Mesenchymal stem cell (in vitro differentiated cells and primary cell): ENCODE results near the gene KIF25.
A peak's percentile ranks its signal among the peaks of the same experiment; 100 is the strongest.

Source experiments
- DNase-seq: peaks from one replicate; pipeline ENCODE4 v3.0.0-alpha.2; 2013
- H2AFZ ChIP-seq: one replicate; pipeline ENCODE4 v1.6.1; 2013; ENCODE audit warnings: low read depth, mild to moderate bottlenecking, control low read depth, inconsistent platforms, low read length, moderate library complexity
- H2AK5ac ChIP-seq: 2 replicates; pipeline ENCODE4 v1.6.1; 2013; ENCODE audit warnings: low read length, moderate library complexity, mild to moderate bottlenecking, inconsistent platforms; ENCODE audit not compliant: severe bottlenecking
- H2BK120ac ChIP-seq: one replicate; pipeline ENCODE4 v1.6.1; 2013; ENCODE audit warnings: low read depth, mild to moderate bottlenecking, inconsistent platforms, low read length, moderate library complexity
- H2BK12ac ChIP-seq, 2 experiments: one replicate each; pipeline ENCODE4 v1.6.1; 2013; ENCODE audit warnings: inconsistent platforms in 2 of 2, low read length in 2 of 2, mild to moderate bottlenecking in 2 of 2, moderate library complexity in 2 of 2, control low read depth in 1 of 2
- H2BK15ac ChIP-seq: one replicate; pipeline ENCODE4 v1.6.1; 2013; ENCODE audit warnings: mild to moderate bottlenecking, low read depth, inconsistent platforms; ENCODE audit not compliant: poor library complexity, severe bottlenecking
- H2BK5ac ChIP-seq: 2 replicates; pipeline ENCODE4 v1.6.1; 2013; ENCODE audit warnings: low read depth, mild to moderate bottlenecking, low read length, control low read depth, inconsistent platforms; ENCODE audit not compliant: poor library complexity, severe bottlenecking
- H3K14ac ChIP-seq, 2 experiments: one replicate each; pipeline ENCODE4 v1.6.1; 2013; ENCODE audit warnings: inconsistent platforms in 2 of 2, low read length in 2 of 2, control low read depth in 1 of 2, mild to moderate bottlenecking in 1 of 2, moderate library complexity in 1 of 2
- H3K18ac ChIP-seq, 2 experiments: one replicate each; pipeline ENCODE4 v1.6.1; 2013; ENCODE audit warnings: inconsistent platforms in 2 of 2, low read length in 2 of 2, control low read depth in 1 of 2, low read depth in 1 of 2, mild to moderate bottlenecking in 1 of 2
- H3K23ac ChIP-seq, 2 experiments: one replicate each; pipeline ENCODE4 v1.6.1; 2013; ENCODE audit warnings: inconsistent platforms in 2 of 2, low read length in 2 of 2, mild to moderate bottlenecking in 2 of 2, moderate library complexity in 2 of 2, control low read depth in 1 of 2
- H3K27ac ChIP-seq: 2 replicates; pipeline ENCODE4 v1.5.1; 2013; ENCODE audit warnings: mild to moderate bottlenecking, moderate library complexity, low read length, control low read depth, inconsistent platforms; ENCODE audit not compliant: poor library complexity, severe bottlenecking
- H3K27me3 ChIP-seq, 2 experiments: 2 replicates each; pipeline versions ENCODE4 v1.6.1 to v1.7.0; 2013; ENCODE audit warnings: low read length in 2 of 2, mild to moderate bottlenecking in 2 of 2, moderate library complexity in 2 of 2, control low read depth in 1 of 2, inconsistent platforms in 1 of 2; ENCODE audit not compliant: control insufficient read depth in 1 of 2, insufficient read depth in 1 of 2
- H3K36me3 ChIP-seq, 2 experiments: 2 replicates each; pipeline versions ENCODE4 v1.6.1 to v1.7.0; 2013; ENCODE audit warnings: low read length in 2 of 2, control low read depth in 1 of 2, inconsistent platforms in 1 of 2, low read depth in 1 of 2, mild to moderate bottlenecking in 1 of 2; ENCODE audit not compliant: insufficient read depth in 2 of 2, control insufficient read depth in 1 of 2
- H3K4ac ChIP-seq, 2 experiments: one replicate each; pipeline ENCODE4 v1.6.1; 2013; ENCODE audit warnings: inconsistent platforms in 2 of 2, low read length in 2 of 2, mild to moderate bottlenecking in 2 of 2, moderate library complexity in 2 of 2, control low read depth in 1 of 2, low read depth in 1 of 2
- H3K4me1 ChIP-seq: 2 replicates; pipeline ENCODE4 v1.6.1; 2013; ENCODE audit warnings: low read depth, low read length, control low read depth; ENCODE audit not compliant: control insufficient read depth, insufficient read depth
- H3K4me2 ChIP-seq: 2 replicates; pipeline ENCODE4 v1.6.1; 2013; ENCODE audit warnings: low read length, mild to moderate bottlenecking, inconsistent platforms; ENCODE audit not compliant: poor library complexity, severe bottlenecking
- H3K4me3 ChIP-seq, 2 experiments: 2 replicates each; pipeline versions ENCODE4 v1.5.1 to v1.7.0; 2013; ENCODE audit warnings: low read length in 2 of 2, mild to moderate bottlenecking in 2 of 2, control low read depth in 1 of 2, low read depth in 1 of 2; ENCODE audit not compliant: insufficient read depth in 1 of 2
- H3K79me1 ChIP-seq: replicated peaks from 2 replicates; pipeline ENCODE4 v1.6.1; 2013; ENCODE audit warnings: mild to moderate bottlenecking, control low read depth, low read length, inconsistent platforms; ENCODE audit not compliant: poor library complexity, severe bottlenecking
- H3K9ac ChIP-seq: 2 replicates; pipeline ENCODE4 v1.7.0; 2013; ENCODE audit warnings: mild to moderate bottlenecking, low read length, moderate library complexity
- H3K9me3 ChIP-seq: 2 replicates; pipeline ENCODE4 v1.7.0; 2013; ENCODE audit warnings: mild to moderate bottlenecking, low read length; ENCODE audit not compliant: control insufficient read depth
- H4K8ac ChIP-seq: one replicate; pipeline ENCODE4 v1.6.1; 2013; ENCODE audit warnings: inconsistent platforms, mild to moderate bottlenecking, low read length, moderate library complexity
- H4K91ac ChIP-seq: one replicate; pipeline ENCODE4 v1.6.1; 2013; ENCODE audit warnings: mild to moderate bottlenecking, low read length, inconsistent platforms
- WGBS: methylation state at CpG from one replicate; pipeline ENCODE4 v1.1.7; 2013; ENCODE audit warnings: mixed read lengths; 5-methylcytosine and 5-hydroxymethylcytosine counted together

Gene KIF25

DNA sequence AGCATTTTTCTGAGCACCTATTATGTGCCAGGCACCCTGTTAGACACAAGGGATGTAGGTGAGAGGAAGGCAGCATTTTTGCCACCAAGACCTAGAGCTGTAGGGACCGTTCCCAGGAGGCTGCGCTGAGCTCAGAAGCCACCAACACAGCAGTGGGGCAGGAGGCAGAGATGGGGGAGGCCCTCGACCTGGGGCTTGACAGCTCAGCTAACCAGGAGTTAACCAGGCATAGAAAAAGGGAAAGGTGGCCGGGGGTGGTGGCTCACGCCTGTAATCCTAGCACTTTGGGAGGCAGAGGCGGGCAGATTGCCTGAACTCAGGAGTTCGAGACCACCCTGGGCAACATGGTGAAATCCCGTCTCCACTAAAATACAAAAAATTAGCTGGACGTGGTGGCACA is 29.5 kb downstream of the KIF25 start:
- Histone ChIP-seq H3K27ac (no peak overlapping the region), H3K4me1 (peaks cover 3% of the 10 kb centered on the region), H4K8ac (no peak overlapping the region), H2BK12ac (peak overlapping the region in 1 of 2 experiments; percentile 27), H3K79me1 (no peaks in the 10 kb centered on the region), H2AK5ac (no peak overlapping the region), H2AFZ (no peak overlapping the region), H3K4ac (no peak overlapping the region), H3K27me3 (peaks cover 0 to 4% of the 10 kb centered on the region in 2 experiments), H2BK5ac (no peak overlapping the region), H3K4me2 (no peak overlapping the region), H3K36me3 (no peaks in the 10 kb centered on the region), H2BK120ac (no peak overlapping the region), H4K91ac (no peak overlapping the region), H2BK15ac (peak overlapping the region; percentile 30), H3K14ac (no peak overlapping the region), H3K4me3 (no peak overlapping the region), H3K9me3 (no peaks in the 10 kb centered on the region), H3K9ac (no peak overlapping the region), H3K18ac (peak overlapping the region in 1 of 2 experiments; percentile 52), H3K23ac (no peak overlapping the region)
- 96% methylated on average over 9 of the region's 9 CpGs for WGBS
- no peak for DNase-seq

DNA sequence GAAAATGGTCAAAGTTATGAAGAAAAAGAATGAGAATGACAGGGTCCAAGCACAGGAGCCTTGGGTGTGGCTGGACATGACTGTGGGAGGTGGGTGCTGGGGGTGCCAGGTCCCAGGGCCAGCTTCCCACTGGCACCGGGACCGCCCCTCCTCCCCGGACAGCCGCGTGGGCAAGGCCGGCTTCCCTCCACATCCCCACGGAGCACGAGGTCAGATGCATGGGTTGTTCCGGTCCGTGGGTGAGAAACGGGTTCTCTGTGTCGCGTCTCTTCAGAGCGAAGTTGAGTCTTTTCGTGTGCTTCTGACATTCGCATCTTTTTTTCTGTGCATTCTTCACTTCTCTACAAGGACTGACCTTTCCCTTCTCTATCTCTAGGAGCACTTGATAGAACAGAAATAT is 30.1 kb downstream of the KIF25 start:
- H3K4ac ChIP-seq: no peak overlapping the region
- H2BK120ac ChIP-seq: no peak overlapping the region
- H3K36me3 ChIP-seq: no peaks in the 10 kb centered on the region
- no peaks in the 10 kb centered on the region for H3K79me1 ChIP-seq
- H4K91ac ChIP-seq: peak overlapping the region; percentile 79
- peaks cover 4% of the 10 kb centered on the region for H3K4me1 ChIP-seq
- peaks cover 0 to 4% of the 10 kb centered on the region in 2 experiments for H3K27me3 ChIP-seq
- H2BK15ac ChIP-seq: no peak overlapping the region
- H2AK5ac ChIP-seq: no peak overlapping the region
- peak overlapping the region in 1 of 2 experiments; percentile 31 for H3K18ac ChIP-seq
- H3K9ac ChIP-seq: no peak overlapping the region
- H3K23ac ChIP-seq: no peak overlapping the region
- no peak for DNase-seq
- H3K4me2 ChIP-seq: no peak overlapping the region
- H3K9me3 ChIP-seq: no peaks in the 10 kb centered on the region
- no peak overlapping the region for H3K27ac ChIP-seq
- no peak overlapping the region for H4K8ac ChIP-seq
- H3K4me3 ChIP-seq: no peak overlapping the region
- no peak overlapping the region for H2BK5ac ChIP-seq
- peak overlapping the region in 1 of 2 experiments; percentile 75 for H2BK12ac ChIP-seq
- 99% methylated on average over 16 of the region's 16 CpGs for WGBS
- H3K14ac ChIP-seq: no peak overlapping the region
- no peak overlapping the region for H2AFZ ChIP-seq

DNA sequence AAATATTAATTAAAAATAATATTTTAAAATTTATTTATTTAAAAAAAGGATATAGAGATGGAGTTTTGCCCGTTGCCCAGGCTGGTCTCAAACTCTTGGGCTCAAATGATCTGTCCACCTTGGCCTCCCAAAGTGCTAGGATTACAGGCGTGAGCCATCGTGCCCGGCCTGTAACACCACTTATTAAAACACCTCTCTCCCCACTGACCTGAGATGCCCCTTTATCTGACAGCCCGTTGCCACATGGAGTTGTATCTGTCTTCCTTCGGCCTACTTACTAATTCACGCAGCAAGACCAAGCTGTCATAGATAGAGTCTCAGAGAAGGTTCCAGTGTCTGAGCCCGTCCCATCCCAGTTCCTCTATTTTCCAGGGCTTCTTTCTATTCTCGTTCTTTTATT is 30.7 kb downstream of the KIF25 start:
- H4K91ac ChIP-seq: no peak overlapping the region
- H2AK5ac ChIP-seq: no peak overlapping the region
- no peak overlapping the region for H2BK12ac ChIP-seq
- no peak overlapping the region for H2BK5ac ChIP-seq
- H3K18ac ChIP-seq: no peak overlapping the region
- no peak overlapping the region for H3K4ac ChIP-seq
- no peak overlapping the region for H2BK120ac ChIP-seq
- WGBS: 99% methylated on average over 9 of the region's 9 CpGs
- H2BK15ac ChIP-seq: no peak overlapping the region
- no peak overlapping the region for H3K27ac ChIP-seq
- H3K4me3 ChIP-seq: no peak overlapping the region
- H4K8ac ChIP-seq: peak overlapping the region; percentile 38
- H3K36me3 ChIP-seq: no peaks in the 10 kb centered on the region
- H2AFZ ChIP-seq: no peak overlapping the region
- no peaks in the 10 kb centered on the region for H3K9me3 ChIP-seq
- no peak overlapping the region for H3K23ac ChIP-seq
- H3K4me1 ChIP-seq: peaks cover 6% of the 10 kb centered on the region
- no peak overlapping the region for H3K14ac ChIP-seq
- no peaks in the 10 kb centered on the region for H3K79me1 ChIP-seq
- H3K4me2 ChIP-seq: no peak overlapping the region
- DNase-seq: no peak
- H3K9ac ChIP-seq: no peak overlapping the region
- peaks cover 0 to 4% of the 10 kb centered on the region in 2 experiments for H3K27me3 ChIP-seq

DNA sequence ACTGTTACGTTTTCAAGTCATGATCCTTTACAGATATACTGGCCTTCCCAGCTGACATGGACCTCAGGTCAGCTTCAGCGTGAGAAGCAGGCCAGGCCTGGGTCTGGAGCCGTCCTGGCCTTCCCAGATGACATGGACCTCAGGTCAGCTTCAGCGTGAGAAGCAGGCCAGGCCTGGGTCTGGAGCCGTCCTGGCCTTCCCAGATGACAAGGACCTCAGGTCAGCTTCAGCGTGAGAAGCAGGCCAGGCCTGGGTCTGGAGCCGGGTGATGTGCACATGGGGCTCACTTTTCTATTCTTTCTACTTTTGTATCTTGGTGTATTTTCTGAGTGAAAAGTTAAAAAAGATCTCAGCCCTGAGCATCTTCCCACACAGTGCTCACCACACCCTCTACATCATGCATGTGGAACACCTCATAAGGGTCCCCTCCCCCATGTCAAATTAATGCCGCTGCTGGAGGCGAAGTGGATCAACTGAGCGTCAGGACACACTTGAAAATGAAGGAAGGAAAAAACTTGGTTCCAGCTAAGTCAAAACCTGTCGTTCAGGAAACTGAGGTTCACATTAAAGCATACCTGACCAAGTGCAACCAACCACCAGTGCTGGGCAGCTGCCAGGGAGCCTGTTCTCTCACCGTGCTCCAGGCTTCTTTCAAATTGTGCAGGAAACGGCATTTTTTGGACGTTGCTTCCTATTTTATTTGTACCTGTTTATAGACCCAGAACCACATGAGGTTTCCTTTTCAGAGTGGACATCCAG is 32.2 kb downstream of the KIF25 start:
- 80% methylated on average over 12 of the region's 14 CpGs for WGBS
- peak overlapping the region; percentile 52 to 70 for H3K18ac ChIP-seq
- DNase-seq: no peak
- peak overlapping the region in 1 of 2 experiments; percentile 65 for H3K23ac ChIP-seq
- H2BK120ac ChIP-seq: no peak overlapping the region
- H3K14ac ChIP-seq: peak overlapping the region in 1 of 2 experiments; percentile 76
- H3K27me3 ChIP-seq: peaks cover 0 to 4% of the 10 kb centered on the region in 2 experiments
- no peaks in the 10 kb centered on the region for H3K9me3 ChIP-seq
- H3K79me1 ChIP-seq: no peaks in the 10 kb centered on the region
- no peak overlapping the region for H2AFZ ChIP-seq
- no peak overlapping the region for H3K9ac ChIP-seq
- H2AK5ac ChIP-seq: no peak overlapping the region
- peak overlapping the region; percentile 24 to 59 for H3K4ac ChIP-seq
- H4K8ac ChIP-seq: peak overlapping the region; percentile 48
- H2BK12ac ChIP-seq: peak overlapping the region; percentile 59 to 64
- H2BK5ac ChIP-seq: no peak overlapping the region
- no peaks in the 10 kb centered on the region for H3K36me3 ChIP-seq
- H2BK15ac ChIP-seq: no peak overlapping the region
- no peak overlapping the region for H3K27ac ChIP-seq
- H3K4me3 ChIP-seq: no peak overlapping the region
- H3K4me1 ChIP-seq: peaks cover 6% of the 10 kb centered on the region
- H4K91ac ChIP-seq: no peak overlapping the region
- no peak overlapping the region for H3K4me2 ChIP-seq
